ENCODE results near the gene THSD7A.
A peak's percentile ranks its signal among the peaks of the same experiment; 100 is the strongest.

Gene THSD7A

DNA sequence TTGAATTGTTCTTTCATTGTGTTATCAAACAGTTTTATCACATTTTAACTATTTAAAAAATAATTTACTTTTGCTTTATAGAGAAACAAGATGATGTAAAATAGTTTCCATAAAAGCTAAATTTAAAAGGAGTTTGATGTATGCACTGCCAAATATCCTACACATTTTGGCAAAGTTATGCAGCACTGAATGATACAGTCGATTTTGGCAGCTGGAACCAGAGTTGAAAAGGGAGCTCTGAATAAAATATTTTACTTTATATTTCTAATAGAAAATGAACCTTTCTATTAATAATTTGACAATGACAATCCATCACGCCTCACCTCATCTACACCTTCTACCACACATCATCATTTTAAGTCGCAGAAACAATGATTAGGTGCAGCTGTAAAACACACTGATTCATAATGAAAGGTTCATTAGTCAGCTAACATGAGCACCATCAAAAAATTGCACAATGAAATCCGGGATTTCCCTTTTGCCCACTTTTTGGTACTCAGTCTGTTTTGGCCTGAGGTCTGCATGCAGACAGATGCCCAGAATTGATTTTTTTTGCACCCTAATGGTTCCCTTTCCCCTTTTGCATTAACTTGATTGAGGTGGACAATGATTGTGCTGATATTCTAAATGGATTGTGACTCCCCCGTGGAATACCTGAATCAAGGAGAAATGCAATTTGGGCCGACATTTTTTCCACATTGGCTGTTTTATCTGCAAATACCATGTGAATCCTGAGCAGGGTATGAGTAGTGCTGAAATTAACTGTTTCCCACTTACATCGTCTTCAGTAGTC lies 105.8 kb downstream of the THSD7A start:
- H3K4ac ChIP-seq (ENCODE audit: low read depth, low read length), result no peak overlapping the region
- H3K23ac ChIP-seq (ENCODE audit: low read length), result no peak overlapping the region
- H3K79me2 ChIP-seq (ENCODE audit: control insufficient read depth, insufficient read depth, low read length, poor library complexity), result no peaks in the 10 kb centered on the region
- no peaks in the 10 kb centered on the region for H3K36me3 ChIP-seq (ENCODE audit: control insufficient read depth in 1 of 2, insufficient read depth in 2 of 2, low read length in 2 of 2)
- no peak overlapping the region for H2AK5ac ChIP-seq (ENCODE audit: low read length)
- no peak overlapping the region for H3K18ac ChIP-seq (ENCODE audit: low read length)
- H3K79me1 ChIP-seq (ENCODE audit: low read length), result no peaks in the 10 kb centered on the region
- no peak overlapping the region for H2BK120ac ChIP-seq (ENCODE audit: insufficient read depth, low read length, poor library complexity)
- H3K4me3 ChIP-seq (ENCODE audit: low read depth, low read length), result no peak overlapping the region
- H3K9me3 ChIP-seq (ENCODE audit: insufficient read depth, low read depth, low read length), result no peaks in the 10 kb centered on the region
- peak in 1 of 2 donors; percentile 41 for DNase-seq
- H3K27ac ChIP-seq (ENCODE audit: low read depth, low read length), result no peak overlapping the region
- no peaks in the 10 kb centered on the region for H3K4me1 ChIP-seq (ENCODE audit: control insufficient read depth in 1 of 2, insufficient read depth in 2 of 2, low read length in 2 of 2)
- no peak overlapping the region for H2BK12ac ChIP-seq (ENCODE audit: low read length)
- H3K4me2 ChIP-seq (ENCODE audit: low read length), result no peak overlapping the region
- H4K91ac ChIP-seq (ENCODE audit: low read depth, low read length), result no peak overlapping the region
- WGBS (ENCODE audit: extremely low coverage, insufficient coverage, insufficient read length), result no CpG with 5 or more reads among the region's 7 CpGs
- H2BK5ac ChIP-seq (ENCODE audit: low read depth, low read length, poor library complexity), result no peak overlapping the region
- H3K9ac ChIP-seq (ENCODE audit: low read length), result no peak overlapping the region
- no peak overlapping the region for H3K14ac ChIP-seq (ENCODE audit: low read length)
- no peak overlapping the region for H2AFZ ChIP-seq (ENCODE audit: insufficient read depth, low read length, poor library complexity)
- H4K8ac ChIP-seq (ENCODE audit: low read depth, low read length), result no peak overlapping the region
- H3K27me3 ChIP-seq (ENCODE audit: insufficient read depth, low read length), result no peaks in the 10 kb centered on the region
- H4K12ac ChIP-seq (ENCODE audit: low read depth, low read length), result no peak overlapping the region

DNA sequence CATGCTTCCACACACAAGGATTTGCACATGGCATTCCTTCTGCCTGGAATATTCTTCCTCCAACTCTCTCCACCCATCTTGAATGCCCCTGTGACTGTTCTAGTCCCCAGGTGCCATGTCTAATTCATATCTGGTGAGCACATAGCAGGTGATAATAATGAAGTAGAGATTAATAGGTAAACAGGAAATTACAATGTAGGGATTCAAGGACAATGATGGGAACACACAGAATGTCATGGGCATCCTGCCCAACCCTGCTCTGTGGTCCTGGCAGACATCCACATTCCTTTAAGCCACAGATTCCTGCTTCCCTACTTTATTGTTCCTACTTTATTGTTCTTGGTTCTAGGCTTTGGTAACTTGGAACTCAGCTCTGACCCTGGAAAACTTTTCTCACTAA lies 115.8 kb downstream of the THSD7A start:
- Histone ChIP-seq H2BK5ac (ENCODE audit: low read depth, low read length, poor library complexity) (no peak overlapping the region), H2BK12ac (ENCODE audit: low read length) (no peak overlapping the region), H3K79me1 (ENCODE audit: low read length) (no peaks in the 10 kb centered on the region), H3K4me3 (ENCODE audit: low read depth, low read length) (no peak overlapping the region), H4K8ac (ENCODE audit: low read depth, low read length) (no peak overlapping the region), H3K9ac (ENCODE audit: low read length) (no peak overlapping the region), H2AK5ac (ENCODE audit: low read length) (no peak overlapping the region), H3K14ac (ENCODE audit: low read length) (no peak overlapping the region), H3K4me2 (ENCODE audit: low read length) (no peak overlapping the region), H3K27ac (ENCODE audit: low read depth, low read length) (no peak overlapping the region), H3K4ac (ENCODE audit: low read depth, low read length) (no peak overlapping the region), H2AFZ (ENCODE audit: insufficient read depth, low read length, poor library complexity) (no peak overlapping the region), H3K36me3 (ENCODE audit: control insufficient read depth in 1 of 2, insufficient read depth in 2 of 2, low read length in 2 of 2) (no peaks in the 10 kb centered on the region), H3K79me2 (ENCODE audit: control insufficient read depth, insufficient read depth, low read length, poor library complexity) (no peaks in the 10 kb centered on the region), H4K91ac (ENCODE audit: low read depth, low read length) (no peak overlapping the region), H2BK120ac (ENCODE audit: insufficient read depth, low read length, poor library complexity) (no peak overlapping the region), H3K27me3 (ENCODE audit: insufficient read depth, low read length) (no peaks in the 10 kb centered on the region), H3K23ac (ENCODE audit: low read length) (no peak overlapping the region), H3K4me1 (ENCODE audit: control insufficient read depth in 1 of 2, insufficient read depth in 2 of 2, low read length in 2 of 2) (no peaks in the 10 kb centered on the region), H3K18ac (ENCODE audit: low read length) (no peak overlapping the region), H3K9me3 (ENCODE audit: insufficient read depth, low read depth, low read length) (no peaks in the 10 kb centered on the region), H4K12ac (ENCODE audit: low read depth, low read length) (no peak overlapping the region)
- DNase-seq, result no peak

DNA sequence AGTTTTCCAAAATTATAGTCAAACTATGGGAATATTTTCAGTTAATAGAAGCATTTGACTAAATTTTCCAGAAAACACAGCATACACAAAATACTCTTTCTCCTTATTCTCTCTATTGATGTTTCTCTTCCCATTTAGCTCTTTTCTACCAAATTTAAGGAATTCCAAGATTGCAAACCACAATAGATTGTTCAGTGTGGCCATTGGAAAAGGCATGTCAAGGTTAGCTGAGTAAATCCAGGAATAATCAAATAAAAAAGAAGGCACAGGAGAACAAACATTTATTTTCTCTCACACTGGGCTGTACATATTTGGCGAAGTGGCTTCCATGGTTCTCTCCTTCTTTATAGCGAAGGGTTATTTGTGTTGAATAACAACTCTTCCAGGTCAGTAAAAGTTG lies 117.3 kb downstream of the THSD7A start:
- no peak for DNase-seq
- Histone ChIP-seq H3K27ac (ENCODE audit: low read depth, low read length) (no peak overlapping the region), H3K4me3 (ENCODE audit: low read depth, low read length) (no peak overlapping the region), H3K27me3 (ENCODE audit: insufficient read depth, low read length) (no peaks in the 10 kb centered on the region), H3K18ac (ENCODE audit: low read length) (no peak overlapping the region), H3K9ac (ENCODE audit: low read length) (no peak overlapping the region), H3K4me2 (ENCODE audit: low read length) (no peak overlapping the region), H2BK120ac (ENCODE audit: insufficient read depth, low read length, poor library complexity) (no peak overlapping the region), H3K4me1 (ENCODE audit: control insufficient read depth in 1 of 2, insufficient read depth in 2 of 2, low read length in 2 of 2) (no peaks in the 10 kb centered on the region), H2BK12ac (ENCODE audit: low read length) (no peak overlapping the region), H4K12ac (ENCODE audit: low read depth, low read length) (no peak overlapping the region), H2AFZ (ENCODE audit: insufficient read depth, low read length, poor library complexity) (no peak overlapping the region), H4K8ac (ENCODE audit: low read depth, low read length) (no peak overlapping the region), H3K79me1 (ENCODE audit: low read length) (no peaks in the 10 kb centered on the region), H3K79me2 (ENCODE audit: control insufficient read depth, insufficient read depth, low read length, poor library complexity) (no peaks in the 10 kb centered on the region), H3K23ac (ENCODE audit: low read length) (no peak overlapping the region), H2AK5ac (ENCODE audit: low read length) (no peak overlapping the region), H3K14ac (ENCODE audit: low read length) (no peak overlapping the region), H3K36me3 (ENCODE audit: control insufficient read depth in 1 of 2, insufficient read depth in 2 of 2, low read length in 2 of 2) (no peaks in the 10 kb centered on the region), H3K9me3 (ENCODE audit: insufficient read depth, low read depth, low read length) (no peaks in the 10 kb centered on the region), H2BK5ac (ENCODE audit: low read depth, low read length, poor library complexity) (no peak overlapping the region), H3K4ac (ENCODE audit: low read depth, low read length) (no peak overlapping the region), H4K91ac (ENCODE audit: low read depth, low read length) (no peak overlapping the region)
- no CpG with 5 or more reads among the region's 2 CpGs for WGBS (ENCODE audit: extremely low coverage, insufficient coverage, insufficient read length)

DNA sequence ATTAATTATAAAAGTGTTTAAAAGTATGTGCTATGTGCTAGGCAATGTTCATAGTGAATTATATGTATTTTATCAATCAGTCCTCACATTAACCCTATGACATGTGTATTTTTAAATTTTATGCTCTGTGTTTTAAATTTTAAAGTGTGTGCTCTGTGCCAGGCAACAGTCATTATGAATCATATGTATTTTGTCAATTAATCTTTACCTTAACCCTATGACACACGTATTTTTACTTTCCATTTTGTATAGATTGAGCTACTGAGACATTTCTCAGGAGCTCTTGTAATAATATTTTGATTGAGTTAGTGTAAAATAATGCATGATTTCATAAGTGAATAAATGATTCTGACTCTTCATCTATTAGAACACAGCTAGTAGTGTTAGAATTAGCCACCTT lies 117.8 kb downstream of the THSD7A start:
- no peak overlapping the region for H3K9ac ChIP-seq (ENCODE audit: low read length)
- H4K91ac ChIP-seq (ENCODE audit: low read depth, low read length), result no peak overlapping the region
- DNase-seq, result no peak
- H2BK5ac ChIP-seq (ENCODE audit: low read depth, low read length, poor library complexity), result no peak overlapping the region
- H3K4me2 ChIP-seq (ENCODE audit: low read length), result no peak overlapping the region
- no peaks in the 10 kb centered on the region for H3K36me3 ChIP-seq (ENCODE audit: control insufficient read depth in 1 of 2, insufficient read depth in 2 of 2, low read length in 2 of 2)
- no peak overlapping the region for H4K8ac ChIP-seq (ENCODE audit: low read depth, low read length)
- H3K4me3 ChIP-seq (ENCODE audit: low read depth, low read length), result no peak overlapping the region
- H3K14ac ChIP-seq (ENCODE audit: low read length), result no peak overlapping the region
- H3K79me2 ChIP-seq (ENCODE audit: control insufficient read depth, insufficient read depth, low read length, poor library complexity), result no peaks in the 10 kb centered on the region
- no peaks in the 10 kb centered on the region for H3K79me1 ChIP-seq (ENCODE audit: low read length)
- H3K23ac ChIP-seq (ENCODE audit: low read length), result no peak overlapping the region
- H3K18ac ChIP-seq (ENCODE audit: low read length), result no peak overlapping the region
- H3K4ac ChIP-seq (ENCODE audit: low read depth, low read length), result no peak overlapping the region
- WGBS (ENCODE audit: extremely low coverage, insufficient coverage, insufficient read length), result no CpG with 5 or more reads among the region's 1 CpG
- H3K27me3 ChIP-seq (ENCODE audit: insufficient read depth, low read length), result no peaks in the 10 kb centered on the region
- H4K12ac ChIP-seq (ENCODE audit: low read depth, low read length), result no peak overlapping the region
- no peak overlapping the region for H3K27ac ChIP-seq (ENCODE audit: low read depth, low read length)
- H2BK120ac ChIP-seq (ENCODE audit: insufficient read depth, low read length, poor library complexity), result no peak overlapping the region
- H2BK12ac ChIP-seq (ENCODE audit: low read length), result no peak overlapping the region
- no peaks in the 10 kb centered on the region for H3K4me1 ChIP-seq (ENCODE audit: control insufficient read depth in 1 of 2, insufficient read depth in 2 of 2, low read length in 2 of 2)
- H2AFZ ChIP-seq (ENCODE audit: insufficient read depth, low read length, poor library complexity), result no peak overlapping the region
- H3K9me3 ChIP-seq (ENCODE audit: insufficient read depth, low read depth, low read length), result no peaks in the 10 kb centered on the region
- no peak overlapping the region for H2AK5ac ChIP-seq (ENCODE audit: low read length)

Measured in trophoblast cell (in vitro differentiated cells and primary cell).